GM19452 (cell line): Measurements from ENCODE around the gene ORC3.
"Not testable (repeated sequence)": the region's sequence is repeated elsewhere in the genome, so short reads cannot be mapped to it uniquely, and the experiment has no call there.

Experiments used
- ATAC-seq: cut with Tn5 transposase; IDR thresholded peaks from one replicate; pipeline ENCODE4 v1.9.1; 2021; ENCODE audit not compliant: unreplicated experiment

The ORC3 gene

GRCh38 chr6:87658516-87658915 lies 68.6 kb downstream of the ORC3 start:
- no peak for ATAC-seq

GRCh38 chr6:87660226-87660911 lies 70.4 kb downstream of the ORC3 start:
- no peak for ATAC-seq

GRCh38 chr6:87661016-87661415 lies 71.1 kb downstream of the ORC3 start:
- ATAC-seq, result no peak

GRCh38 chr6:87661503-87661902 lies 71.6 kb downstream of the ORC3 start:
- ATAC-seq, result no peak

GRCh38 chr6:87663434-87663833 lies 73.5 kb downstream of the ORC3 start:
- ATAC-seq, result no peak

- ATAC-seq, result no peak
Observed at GRCh38 chr6:87664921-87665485, 75.1 kb downstream of the ORC3 start.

- ATAC-seq, result no peak
Observed at GRCh38 chr6:87667032-87667431, 77.1 kb downstream of the ORC3 start.

GRCh38 chr6:87668013-87668412 lies 78.1 kb downstream of the ORC3 start:
- no peak for ATAC-seq

GRCh38 chr6:87669051-87669450 lies 79.1 kb downstream of the ORC3 start:
- ATAC-seq, result no peak

GRCh38 chr6:87670707-87671106 lies 80.8 kb downstream of the ORC3 start:
- ATAC-seq, result no peak

- no peak for ATAC-seq
Observed at GRCh38 chr6:87671555-87672029, 81.7 kb downstream of the ORC3 start.

GRCh38 chr6:87672641-87673040 lies 82.7 kb downstream of the ORC3 start:
- no peak for ATAC-seq

GRCh38 chr6:87673237-87673636 lies 83.3 kb downstream of the ORC3 start:
- ATAC-seq, result no peak

- no peak for ATAC-seq
Observed at GRCh38 chr6:87674290-87674689, 84.4 kb downstream of the ORC3 start.

GRCh38 chr6:87675004-87675681 lies 85.2 kb downstream of the ORC3 start:
- ATAC-seq, result no peak

GRCh38 chr6:87682310-87682709 lies 92.4 kb downstream of the ORC3 start:
- no peak for ATAC-seq

GRCh38 chr6:87683890-87684289 lies 94.0 kb downstream of the ORC3 start:
- ATAC-seq, result no peak

GRCh38 chr6:87684895-87685654 lies 95.1 kb downstream of the ORC3 start:
- no peak for ATAC-seq

- not testable (repeated sequence) for ATAC-seq
Observed at GRCh38 chr6:87686636-87687205, 96.8 kb downstream of the ORC3 start.

GRCh38 chr6:87687296-87687695 lies 97.4 kb downstream of the ORC3 start:
- ATAC-seq, result no peak

GRCh38 chr6:87687893-87688292 lies 98.0 kb downstream of the ORC3 start:
- ATAC-seq, result not testable (repeated sequence)
